ENCODE data around the gene PPFIBP1. TPM values are rescaled to one million over a fixed set of nuclear protein-coding genes. Genes with fewer than 3 reads are reported as not detected.

The PPFIBP1 gene
- total RNA-seq, 3 donors from 2014 or later, result 34.4 to 86.5 (median 84.0) TPM

GRCh38 chr12:27550653-27550975, 26.6 kb downstream of the PPFIBP1 start:
- Histone ChIP-seq H3K4me3 (no peak overlapping the region), H3K27ac (peak overlapping the region; percentile 81 to 82), H3K36me3 (no peaks in the 10 kb centered on the region), H3K9me3 (no peaks in the 10 kb centered on the region), H3K4me1 (peaks cover 7 to 9% of the 10 kb centered on the region in 2 donors), H3K27me3 (no peaks in the 10 kb centered on the region)
- intact Hi-C loops (cut with DNase I; ENCODE audit: low total_unique reads), result no loop called here
- DNase-seq (ENCODE audit: low spot score in 2 of 2), result no peak
- TF ChIP-seq POLR2A (IDR thresholded peaks at IDR 0.05), result no peak
- no peak for TF ChIP-seq POLR2AphosphoS5 (IDR thresholded peaks at IDR 0.05)
- TF ChIP-seq, protein P1, sequence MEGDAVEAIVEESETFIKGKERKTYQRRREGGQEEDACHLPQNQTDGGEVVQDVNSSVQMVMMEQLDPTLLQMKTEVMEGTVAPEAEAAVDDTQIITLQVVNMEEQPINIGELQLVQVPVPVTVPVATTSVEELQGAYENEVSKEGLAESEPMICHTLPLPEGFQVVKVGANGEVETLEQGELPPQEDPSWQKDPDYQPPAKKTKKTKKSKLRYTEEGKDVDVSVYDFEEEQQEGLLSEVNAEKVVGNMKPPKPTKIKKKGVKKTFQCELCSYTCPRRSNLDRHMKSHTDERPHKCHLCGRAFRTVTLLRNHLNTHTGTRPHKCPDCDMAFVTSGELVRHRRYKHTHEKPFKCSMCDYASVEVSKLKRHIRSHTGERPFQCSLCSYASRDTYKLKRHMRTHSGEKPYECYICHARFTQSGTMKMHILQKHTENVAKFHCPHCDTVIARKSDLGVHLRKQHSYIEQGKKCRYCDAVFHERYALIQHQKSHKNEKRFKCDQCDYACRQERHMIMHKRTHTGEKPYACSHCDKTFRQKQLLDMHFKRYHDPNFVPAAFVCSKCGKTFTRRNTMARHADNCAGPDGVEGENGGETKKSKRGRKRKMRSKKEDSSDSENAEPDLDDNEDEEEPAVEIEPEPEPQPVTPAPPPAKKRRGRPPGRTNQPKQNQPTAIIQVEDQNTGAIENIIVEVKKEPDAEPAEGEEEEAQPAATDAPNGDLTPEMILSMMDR (IDR thresholded peaks at IDR 0.05), result no peak

- Histone ChIP-seq H3K4me3 (no peak overlapping the region), H3K27me3 (no peaks in the 10 kb centered on the region), H3K9me3 (no peaks in the 10 kb centered on the region), H3K4me1 (peaks cover 8 to 16% of the 10 kb centered on the region in 2 donors), H3K36me3 (no peaks in the 10 kb centered on the region), H3K27ac (peak overlapping the region; percentile 82 to 84)
- DNase-seq (ENCODE audit: low spot score in 2 of 2), result no peak
- intact Hi-C loops (cut with DNase I; ENCODE audit: low total_unique reads), result no loop called here
- no peak for TF ChIP-seq POLR2AphosphoS5 (IDR thresholded peaks at IDR 0.05)
- TF ChIP-seq POLR2A (IDR thresholded peaks at IDR 0.05), result no peak
- TF ChIP-seq, protein P1 (IDR thresholded peaks at IDR 0.05), result no peak
Observed at GRCh38 chr12:27551172-27551840, 27.3 kb downstream of the PPFIBP1 start.

DNA sequence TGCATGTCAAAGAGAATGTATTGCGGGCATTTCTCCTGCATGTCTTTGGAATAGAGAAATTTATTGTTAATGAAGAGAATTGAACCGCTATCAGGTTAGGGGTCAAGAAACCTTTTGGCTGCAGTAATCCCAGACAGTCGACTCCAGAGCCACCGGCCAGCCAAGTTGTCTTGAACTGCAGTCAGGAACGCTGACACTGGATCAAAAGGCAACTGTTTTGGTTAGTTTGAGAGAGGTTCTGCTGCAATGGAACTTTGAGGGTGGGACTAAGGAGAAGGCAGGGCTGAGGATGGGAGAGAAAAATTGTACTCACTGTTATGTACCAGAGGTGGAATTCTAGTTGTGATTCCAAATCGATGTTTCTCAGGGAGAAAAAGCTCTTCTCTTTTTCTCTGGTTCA, 28.2 kb downstream of the PPFIBP1 start:
- no peaks in the 10 kb centered on the region for H3K9me3 ChIP-seq
- no peaks in the 10 kb centered on the region for H3K27me3 ChIP-seq
- H3K36me3 ChIP-seq, result no peaks in the 10 kb centered on the region
- H3K4me1 ChIP-seq, result peaks cover 8 to 24% of the 10 kb centered on the region in 2 donors
- DNase-seq (ENCODE audit: low spot score in 2 of 2), result no peak
- H3K27ac ChIP-seq, result peak overlapping the region; percentile 65 to 77
- TF ChIP-seq, protein P1 (IDR thresholded peaks at IDR 0.05), result no peak
- no peak overlapping the region for H3K4me3 ChIP-seq
- intact Hi-C loops (cut with DNase I; ENCODE audit: low total_unique reads), result no loop called here

GRCh38 chr12:27552886-27553560, 29.0 kb downstream of the PPFIBP1 start:
- intact Hi-C loops (cut with DNase I; ENCODE audit: low total_unique reads), result loop anchor here (1.0 kb wide), 1 partner anchor 21 kb away; no protein-coding TSS in a partner anchor
- peaks cover 8 to 24% of the 10 kb centered on the region in 2 donors for H3K4me1 ChIP-seq

More at GRCh38 chr12:27552886-27553560, 29.0 kb downstream of the PPFIBP1 start:
- Histone ChIP-seq H3K27ac (peak overlapping the region; percentile 65 to 77), H3K9me3 (no peaks in the 10 kb centered on the region), H3K4me3 (no peak overlapping the region), H3K27me3 (no peaks in the 10 kb centered on the region), H3K36me3 (no peaks in the 10 kb centered on the region)
- TF ChIP-seq POLR2A (IDR thresholded peaks at IDR 0.05) (no peak), POLR2AphosphoS5 (IDR thresholded peaks at IDR 0.05) (no peak)
- TF ChIP-seq, protein P1 (IDR thresholded peaks at IDR 0.05), result no peak
- DNase-seq (ENCODE audit: low spot score in 2 of 2), result no peak

Data from breast epithelium (tissue), 4 donors.